HG03097 (cell line): ENCODE measurements around the gene KRT15.

Experiments
- ATAC-seq: cut with Tn5 transposase; IDR thresholded peaks from one replicate; pipeline ENCODE4 v1.9.1; 2021; ENCODE audit not compliant: unreplicated experiment, low FRiP score

KRT15 gene

GRCh38 chr17:41505809-41506767 is 12.6 kb downstream of the KRT15 start:
- ATAC-seq, result no peak

GRCh38 chr17:41505007-41505808 is 13.5 kb downstream of the KRT15 start, which contains the start of gene KRT13:
Gene KRT13 (minus strand): TSS chr17:41505612. CDS start chr17:41505550, 62 bp downstream.
- ATAC-seq, result no peak

- ATAC-seq, result no peak
These were observed 14.3 kb downstream of the KRT15 start for GRCh38 chr17:41504246-41504977.

GRCh38 chr17:41503202-41503601 is 15.5 kb downstream of the KRT15 start:
- ATAC-seq, result no peak

DNA sequence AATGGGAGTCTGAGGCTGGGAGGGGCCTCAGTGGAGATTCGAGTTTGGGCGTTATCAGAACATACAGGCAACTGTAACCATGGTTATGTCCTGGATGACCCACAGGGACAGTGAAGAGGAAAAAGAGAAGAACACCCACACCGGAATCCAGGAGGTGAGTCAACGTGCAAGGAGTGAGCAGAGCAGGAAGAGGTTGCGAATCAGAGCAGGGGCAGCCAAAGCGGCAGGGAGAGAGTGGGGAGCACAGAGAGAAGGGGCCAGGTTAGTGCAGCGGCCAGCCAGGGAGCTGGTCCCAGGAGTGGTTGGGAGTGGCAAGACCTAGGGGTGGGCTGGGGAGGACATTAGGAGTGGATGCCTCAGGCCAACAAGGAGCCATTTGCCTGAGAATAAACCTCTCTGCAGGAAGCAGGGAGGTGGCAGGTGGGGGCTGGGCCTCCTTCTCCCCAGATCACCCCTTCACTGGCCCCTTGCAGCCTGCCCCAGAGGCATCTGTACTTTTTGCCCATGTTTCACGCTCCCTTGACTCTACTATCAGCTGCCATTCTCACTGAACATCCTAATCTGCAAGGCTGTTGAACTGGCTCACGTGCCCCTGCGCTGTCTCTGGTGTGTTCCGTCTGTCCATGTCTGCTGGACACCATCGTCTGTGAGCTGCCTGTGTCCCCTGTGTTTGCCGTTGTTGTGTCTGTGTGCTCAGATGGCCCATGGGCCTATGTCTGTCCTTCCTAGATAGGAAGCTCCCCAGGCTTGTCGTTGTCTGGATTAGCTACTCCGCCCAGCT is 18.4 kb downstream of the KRT15 start:
- no peak for ATAC-seq

DNA sequence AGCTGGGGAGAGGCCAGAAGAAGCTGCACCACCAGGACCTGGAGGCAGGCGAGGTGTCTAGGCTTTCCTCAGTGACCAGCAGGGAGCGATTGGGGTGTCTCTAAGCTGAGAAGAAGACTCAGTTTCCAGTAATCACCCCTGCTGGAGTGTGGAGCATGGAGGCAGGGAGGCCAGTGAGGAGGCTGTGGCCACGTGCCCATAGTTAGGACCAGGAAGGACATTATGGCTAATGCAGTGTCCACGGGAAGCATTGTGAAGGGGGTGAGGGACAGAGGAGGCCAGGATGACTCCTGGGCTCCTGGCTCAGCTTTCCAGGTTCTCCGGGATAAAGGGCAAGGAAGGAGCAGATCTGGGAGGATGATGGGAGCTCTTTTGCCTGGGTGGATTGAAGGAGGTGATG is 19.0 kb downstream of the KRT15 start:
- ATAC-seq, result no peak

DNA sequence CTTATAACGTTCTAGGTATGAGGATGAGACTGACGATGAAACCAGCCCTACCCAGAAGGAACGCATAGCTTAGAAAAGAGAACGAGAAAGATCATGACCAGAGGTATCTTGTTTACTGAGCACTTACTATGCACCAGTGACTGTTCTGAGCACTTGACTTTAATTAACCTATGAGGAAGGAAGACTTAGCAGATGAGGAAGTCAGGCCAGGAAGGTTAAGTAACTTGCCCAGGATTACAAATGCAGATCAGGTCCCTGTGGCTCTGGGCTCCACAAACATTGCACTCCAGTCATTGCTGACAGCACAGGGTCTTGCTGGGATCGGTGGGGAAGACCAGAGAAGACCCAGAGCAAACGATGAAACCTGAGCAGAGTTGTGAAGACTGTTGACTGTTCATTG is 20.4 kb downstream of the KRT15 start:
- no peak for ATAC-seq

DNA sequence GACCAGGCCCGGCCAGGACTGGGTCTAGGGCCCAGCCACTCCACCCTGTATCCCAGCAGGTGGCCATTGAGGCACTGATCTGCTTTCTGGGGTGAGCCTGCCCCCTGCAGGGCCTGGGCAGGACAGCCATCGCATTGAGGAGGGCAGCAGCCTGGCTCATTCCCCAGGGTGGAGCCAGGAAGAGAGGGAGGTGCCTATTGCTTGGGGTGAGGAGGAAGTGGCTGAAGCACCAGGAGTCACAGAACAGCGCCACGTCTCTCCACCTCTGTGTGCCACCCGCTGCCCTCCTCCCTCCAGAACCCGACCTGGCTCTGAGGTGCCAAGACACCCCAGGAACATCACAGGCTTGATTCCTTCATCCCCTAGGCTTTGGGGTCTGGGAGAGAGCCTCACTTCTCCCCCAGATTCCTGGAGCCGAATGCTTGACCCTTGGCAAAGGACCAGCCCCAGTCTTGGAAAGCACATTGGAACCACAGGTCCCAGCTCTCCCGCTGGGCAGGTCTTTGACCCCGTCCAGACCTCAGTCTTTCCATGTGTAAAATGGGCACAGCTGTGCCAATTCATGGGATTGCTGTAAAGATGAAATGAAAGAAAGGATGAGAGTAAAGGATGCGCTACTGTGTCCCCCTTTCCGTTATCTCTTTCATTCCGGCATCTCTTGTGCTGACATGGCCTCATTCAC is 21.7 kb downstream of the KRT15 start:
- ATAC-seq, result peak; percentile 76

DNA sequence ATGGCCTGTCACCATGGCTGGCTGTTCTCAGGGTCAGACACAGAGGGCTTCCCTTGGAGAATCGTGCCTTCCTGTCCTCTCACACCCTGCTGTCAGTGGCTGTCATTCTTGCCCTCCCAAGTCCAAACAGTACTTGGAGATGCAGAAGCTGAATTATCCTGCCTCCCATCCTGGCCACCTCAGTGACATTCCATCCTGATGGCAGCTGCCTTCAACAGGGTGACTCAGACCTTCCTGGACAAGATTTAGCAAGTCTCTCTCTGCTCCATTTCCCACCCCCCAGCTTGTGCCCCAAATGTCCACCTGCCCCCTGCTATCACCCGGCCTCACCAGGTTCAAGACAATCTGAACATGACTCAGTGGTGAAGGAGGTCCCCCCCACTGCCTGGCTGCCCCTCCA is 24.2 kb downstream of the KRT15 start:
- ATAC-seq, result no peak

GRCh38 chr17:41492771-41493170 is 25.9 kb downstream of the KRT15 start:
- no peak for ATAC-seq

DNA sequence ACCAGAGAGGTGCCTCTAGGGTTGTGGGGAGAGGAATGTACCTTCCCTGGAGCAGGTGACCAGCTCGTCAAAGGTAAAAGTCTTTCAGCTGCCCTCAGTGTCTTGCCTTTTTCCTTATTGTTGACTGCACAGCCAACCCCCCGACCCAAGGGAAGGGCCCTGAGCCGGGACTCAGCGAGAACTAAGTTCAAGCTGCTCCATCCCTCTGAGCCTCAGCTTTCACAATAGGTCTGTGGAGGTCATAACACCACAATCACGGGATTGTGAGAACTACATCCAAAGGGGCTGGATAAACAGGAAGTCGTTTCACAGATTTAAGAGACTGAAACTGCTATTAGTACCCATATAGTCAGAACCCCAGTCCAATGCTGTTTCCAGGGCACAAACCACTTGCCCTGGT is 26.3 kb downstream of the KRT15 start:
- ATAC-seq, result no peak

- no peak for ATAC-seq
These were observed 27.2 kb downstream of the KRT15 start for GRCh38 chr17:41491476-41491875.

DNA sequence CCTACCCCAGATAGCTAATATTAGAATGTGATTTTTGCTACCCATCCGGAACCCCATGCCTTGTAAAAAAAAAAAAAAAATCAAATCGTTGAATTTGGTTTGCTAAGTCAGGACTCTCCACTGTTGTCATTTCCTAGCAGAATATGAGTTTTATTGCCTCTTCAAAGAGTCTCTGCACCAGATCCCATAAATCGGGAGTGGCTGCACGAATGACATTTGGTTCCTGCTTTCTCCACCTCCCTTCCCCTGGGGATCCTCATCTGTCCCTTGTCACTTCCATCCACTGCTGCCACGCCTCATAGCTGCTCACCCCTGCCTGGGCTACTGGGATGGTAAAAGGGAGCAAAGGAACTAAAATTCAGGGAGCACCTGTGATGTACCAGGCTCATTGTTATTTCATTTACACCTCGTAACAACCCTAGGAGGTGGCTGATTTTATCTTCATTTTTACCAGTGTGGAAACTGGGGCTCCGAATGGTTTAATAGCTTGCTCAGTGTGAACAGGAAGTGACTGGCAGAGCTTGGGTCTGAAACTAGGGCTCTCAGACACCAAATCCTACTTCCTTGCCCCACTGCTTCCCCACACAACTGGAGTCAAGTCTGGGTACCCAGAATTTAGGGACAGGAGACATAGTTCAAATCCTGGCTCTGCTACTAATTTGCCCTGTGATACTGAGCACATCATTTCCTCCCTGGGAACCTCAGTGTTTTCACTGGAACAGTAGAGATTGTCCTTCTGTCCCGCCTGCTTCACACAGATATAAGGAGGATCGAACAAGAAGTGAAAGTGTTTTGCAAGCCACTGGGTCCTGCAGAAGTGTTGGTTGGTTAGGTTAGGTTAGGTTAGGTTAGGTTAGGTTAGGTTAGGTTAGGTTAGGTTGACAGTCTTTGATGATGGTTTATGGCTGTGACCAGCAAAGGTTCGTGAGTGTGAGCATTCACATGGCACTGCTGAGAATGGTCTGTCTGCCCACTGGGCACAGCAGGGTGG is 28.4 kb downstream of the KRT15 start:
- ATAC-seq, result no peak

GRCh38 chr17:41489531-41489930 is 29.2 kb downstream of the KRT15 start, which contains the start of gene KRT36:
Gene KRT36 (minus strand): TSS chr17:41489910. CDS start chr17:41489864, 46 bp downstream.
- no peak for ATAC-seq

DNA sequence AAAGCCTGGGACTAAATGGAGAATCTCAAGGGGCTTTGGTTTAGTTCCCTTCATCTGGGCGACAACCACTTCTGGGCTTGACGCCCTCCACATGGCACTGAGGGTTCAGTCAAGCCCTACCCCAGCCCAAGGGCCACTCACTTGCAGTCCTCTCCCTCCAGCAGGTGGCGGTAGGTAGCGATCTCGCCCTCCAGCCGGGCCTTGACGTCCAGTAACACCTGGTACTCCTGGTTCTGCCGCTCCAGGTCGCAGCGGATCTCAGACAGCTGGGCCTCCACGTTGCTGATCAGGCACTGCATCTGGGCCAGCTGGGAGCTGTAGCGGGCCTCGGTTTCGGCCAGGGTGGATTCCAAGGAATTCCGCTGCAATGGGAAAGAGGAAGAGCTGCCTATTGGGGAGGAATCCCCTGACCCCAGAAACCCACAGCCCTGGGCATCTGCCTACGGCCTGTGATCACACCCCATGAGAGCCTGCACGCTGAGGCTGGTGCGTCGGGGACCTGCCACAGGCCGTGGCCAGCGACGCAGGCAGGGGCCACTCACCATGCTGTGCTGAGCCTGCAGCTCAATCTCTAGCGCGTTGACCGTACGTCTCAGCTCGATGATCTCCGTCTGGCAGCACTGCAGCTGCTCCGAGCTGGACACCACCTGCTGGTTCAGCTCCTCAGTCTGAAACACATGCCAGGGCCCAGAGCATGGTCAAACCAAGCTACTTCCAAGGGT is 31.7 kb downstream of the KRT15 start:
- ATAC-seq, result no peak

GRCh38 chr17:41486316-41486715 is 32.4 kb downstream of the KRT15 start:
- ATAC-seq, result no peak
